HG03280 (cell line): Measurements from ENCODE around the gene LDLRAD2.

ENCODE experiments used
- ATAC-seq: cut with Tn5 transposase; IDR thresholded peaks from one replicate; pipeline ENCODE4 v1.9.1; 2021; ENCODE audit warnings: mild to moderate bottlenecking, moderate library complexity; ENCODE audit not compliant: unreplicated experiment

LDLRAD2 gene

GRCh38 chr1:21841852-21842466, 29.9 kb downstream of the LDLRAD2 start:
- ATAC-seq, result no peak

DNA sequence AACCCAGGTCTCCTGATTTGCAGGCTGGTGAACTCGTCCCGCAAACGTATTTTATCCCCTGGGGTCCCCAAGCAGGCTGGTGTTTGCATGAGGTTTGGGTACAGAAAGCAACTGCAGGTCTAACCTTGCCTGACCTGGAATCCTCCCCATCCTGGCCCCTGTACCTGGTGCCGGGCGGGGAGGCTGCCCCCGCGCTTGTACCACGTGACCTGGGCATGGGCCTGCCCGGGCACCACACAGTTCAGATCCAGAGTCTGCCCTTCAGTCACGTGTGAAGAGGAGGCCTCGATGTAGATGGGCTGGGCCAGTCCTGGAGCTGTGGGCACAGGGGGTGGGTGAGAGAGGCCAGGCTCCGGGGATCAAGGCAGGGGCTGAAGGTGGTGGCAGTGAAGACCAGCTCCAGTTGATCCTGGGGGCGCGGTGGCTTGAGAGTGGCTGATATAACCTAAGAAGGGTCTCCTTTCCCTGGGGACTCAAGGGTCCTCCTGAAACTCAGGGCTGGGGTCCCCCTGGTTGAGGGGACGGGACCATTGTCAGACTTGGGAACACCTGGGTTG, 30.6 kb downstream of the LDLRAD2 start:
- ATAC-seq, result no peak

GRCh38 chr1:21843208-21843607, 31.1 kb downstream of the LDLRAD2 start:
- no peak for ATAC-seq

DNA sequence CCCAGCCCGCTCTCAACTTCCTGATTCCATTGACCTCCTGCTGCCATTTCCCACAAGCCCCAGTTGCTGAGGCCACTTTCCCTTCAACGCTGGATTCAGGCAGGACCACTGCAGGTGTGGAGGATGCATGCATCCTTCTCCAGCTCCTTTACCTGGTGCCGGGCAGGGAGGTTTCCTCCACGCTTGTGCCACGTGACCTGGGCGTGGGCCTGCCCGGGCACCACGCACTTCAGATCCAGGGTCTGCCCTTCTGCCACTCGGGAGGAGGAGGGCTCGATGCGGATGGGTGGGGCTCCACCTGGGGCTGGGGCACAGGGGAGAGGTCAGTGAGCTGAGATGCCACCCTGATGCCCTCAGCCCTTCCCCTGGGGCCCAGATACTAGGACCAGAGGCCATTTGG, 31.9 kb downstream of the LDLRAD2 start:
- no peak for ATAC-seq

DNA sequence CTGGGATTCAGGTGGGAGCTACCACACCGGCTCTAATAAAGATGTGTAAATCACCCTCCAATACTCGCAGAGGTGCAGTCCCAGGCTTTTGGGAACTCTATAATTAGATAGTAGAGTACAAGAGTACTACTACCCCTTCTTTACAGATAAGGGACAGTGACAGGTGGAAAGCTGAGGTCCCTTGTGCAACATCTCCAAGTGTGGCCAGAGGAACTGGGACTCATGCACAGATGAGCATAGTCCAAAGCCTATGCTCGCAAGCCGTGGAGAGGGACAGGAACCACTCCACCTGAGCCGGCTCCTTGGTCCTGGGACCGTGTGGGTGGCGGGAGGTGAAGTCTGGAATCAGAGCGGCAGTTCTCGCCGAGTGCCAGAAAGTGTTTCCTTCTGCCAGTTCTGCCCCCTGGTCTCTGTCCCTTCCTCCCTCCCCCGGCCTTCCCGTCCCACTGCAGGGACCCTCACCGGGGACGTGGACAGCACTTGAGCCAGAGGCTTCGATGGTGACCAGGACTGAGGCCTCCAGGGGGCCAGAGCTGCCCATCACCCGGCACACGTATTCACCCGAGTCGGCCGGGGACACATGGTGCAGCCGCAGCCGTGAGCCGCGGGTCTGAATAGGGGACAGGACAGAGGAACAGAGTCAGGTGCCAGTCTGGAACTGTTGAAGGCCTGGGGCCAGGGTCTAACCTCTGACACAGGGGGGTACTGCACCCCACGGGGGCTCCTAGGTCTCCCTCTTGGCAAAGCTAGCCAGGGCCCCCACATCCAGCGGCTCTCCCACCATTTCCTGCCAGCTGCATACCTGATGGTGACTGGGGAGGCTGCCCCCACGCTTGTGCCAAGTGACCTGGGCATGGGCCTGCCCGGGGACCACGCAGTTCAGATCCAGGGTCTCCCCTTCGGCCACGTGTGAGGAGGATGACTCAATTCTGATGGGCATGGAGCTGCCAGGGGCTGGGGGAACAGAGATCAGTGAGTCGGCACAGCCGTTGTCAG, 33.9 kb downstream of the LDLRAD2 start:
- no peak for ATAC-seq

GRCh38 chr1:21847223-21848205, 35.4 kb downstream of the LDLRAD2 start:
- ATAC-seq, result no peak

- no peak for ATAC-seq
Measured at GRCh38 chr1:21848524-21849174, 36.6 kb downstream of the LDLRAD2 start.

- no peak for ATAC-seq
Measured at GRCh38 chr1:21849909-21850576, 38.0 kb downstream of the LDLRAD2 start.

GRCh38 chr1:21851430-21852250, 39.6 kb downstream of the LDLRAD2 start:
- no peak for ATAC-seq

- no peak for ATAC-seq
Measured at GRCh38 chr1:21852282-21853130, 40.4 kb downstream of the LDLRAD2 start.

DNA sequence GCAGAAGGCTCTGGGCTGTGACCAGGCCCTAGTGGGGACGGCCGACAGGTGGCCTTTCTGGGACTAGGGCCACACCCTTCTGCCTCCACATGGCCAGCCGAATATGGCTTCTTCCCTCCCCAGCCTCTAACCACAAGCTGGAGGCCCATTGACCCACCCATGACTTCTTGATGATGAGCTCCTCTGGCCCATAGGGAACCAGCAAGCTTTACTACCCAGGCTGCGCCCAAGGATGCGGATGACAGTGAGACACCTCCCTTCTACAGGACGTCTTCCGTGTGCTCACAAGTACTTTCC, 41.0 kb downstream of the LDLRAD2 start:
- ATAC-seq, result no peak

GRCh38 chr1:21854090-21854750, 42.2 kb downstream of the LDLRAD2 start:
- no peak for ATAC-seq

DNA sequence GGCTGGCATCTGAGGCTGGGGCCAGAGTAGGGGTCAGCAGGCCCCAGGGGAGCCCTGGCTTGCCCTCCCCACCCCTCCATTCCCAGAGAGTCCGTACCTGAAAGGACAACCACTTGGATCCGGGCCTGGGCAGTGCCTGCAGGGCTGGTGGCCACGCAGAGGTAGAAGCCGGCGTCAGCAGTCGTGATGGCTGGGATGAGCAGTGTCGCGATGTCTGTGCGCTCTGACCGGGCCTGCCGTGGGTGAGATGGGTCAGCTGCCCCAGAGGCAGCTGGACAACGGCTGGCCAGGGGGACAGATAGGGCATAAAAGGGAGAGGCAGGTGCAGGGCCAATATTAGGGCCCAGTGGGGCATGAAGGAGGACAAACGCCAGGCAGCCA, 42.7 kb downstream of the LDLRAD2 start:
- no peak for ATAC-seq

DNA sequence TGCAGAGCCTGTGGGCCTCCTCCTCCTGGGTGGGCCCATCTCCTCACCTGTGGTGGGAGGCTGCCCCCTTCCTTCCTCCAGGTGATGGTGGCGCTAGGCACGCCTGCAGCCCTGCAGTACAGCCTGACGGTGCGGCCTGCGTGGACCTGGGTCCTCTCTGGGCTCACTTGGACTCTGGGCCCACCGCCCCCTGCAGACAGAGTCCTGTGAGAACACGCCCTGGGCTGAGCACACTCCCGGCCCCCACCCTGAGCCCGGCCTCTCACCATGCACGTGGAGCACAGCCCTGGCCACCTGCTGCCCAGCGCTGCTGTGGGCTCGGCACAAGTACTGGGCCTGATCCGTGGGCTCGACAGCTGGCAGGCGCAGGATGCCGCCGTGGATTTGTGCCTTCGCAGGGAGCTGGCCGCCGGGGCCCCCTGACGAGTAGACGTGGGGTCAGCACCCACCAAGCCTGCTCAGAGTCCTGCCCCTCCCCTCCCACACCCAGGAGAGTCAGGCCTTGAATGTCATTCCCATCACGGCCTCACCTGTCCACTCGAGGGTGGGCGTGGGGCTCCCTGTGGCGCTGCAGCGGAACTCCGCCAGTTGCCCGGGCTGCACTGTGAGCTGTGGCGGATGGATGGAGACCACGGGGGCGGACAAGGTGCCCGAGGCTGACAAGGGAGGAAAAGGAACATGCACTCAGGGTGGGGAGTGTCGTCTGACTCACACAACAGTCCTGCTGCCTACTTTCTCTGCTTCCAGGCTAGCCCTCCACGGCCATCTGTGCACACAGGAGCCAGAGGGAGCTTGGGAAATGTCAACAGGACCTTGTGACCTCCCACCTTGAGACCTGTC, 43.4 kb downstream of the LDLRAD2 start:
- ATAC-seq, result no peak

- ATAC-seq, result no peak
Measured at GRCh38 chr1:21857142-21857839, 45.2 kb downstream of the LDLRAD2 start.
